IPS DF 4.7 (cell line): ENCODE measurements around the gene IL12RB1.

Experiments
- DNase-seq: peaks from one replicate; pipeline ENCODE4 v3.0.0-alpha.2; 2013; ENCODE audit warnings: low spot score; ENCODE audit errors: extremely low read depth

The IL12RB1 gene

DNA sequence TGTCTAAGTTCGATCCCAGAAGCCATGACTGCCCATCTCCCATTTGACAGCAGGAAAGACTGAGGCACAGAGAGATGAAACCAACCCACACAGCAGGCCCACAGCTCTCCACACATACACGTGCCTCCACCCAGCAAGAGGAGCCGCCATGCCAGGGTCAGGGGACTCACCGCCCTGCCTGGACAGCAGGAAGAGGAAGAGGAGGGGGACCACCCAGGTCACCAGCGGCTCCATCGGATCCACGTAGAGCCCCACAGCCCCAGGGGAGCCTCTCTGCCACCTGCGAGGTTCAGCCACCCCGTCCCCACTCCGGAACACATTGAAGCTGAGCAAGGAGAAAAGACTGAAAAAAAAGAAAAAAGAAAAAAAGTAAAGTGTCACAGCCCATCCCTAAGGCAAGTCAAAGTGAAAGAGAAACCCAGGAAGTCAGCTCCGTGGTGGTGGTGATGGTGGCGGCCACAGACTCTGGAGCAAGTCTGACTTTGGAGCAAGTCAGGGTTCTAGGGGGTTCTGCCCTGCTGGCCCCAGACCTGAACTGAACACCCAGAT lies at the start of gene IL12RB1:
TSS of gene IL12RB1 (minus strand) at position 345 of the 549 bp plus-strand sequence. CDS start at position 234, 111 bp downstream.
- no peak for DNase-seq

DNA sequence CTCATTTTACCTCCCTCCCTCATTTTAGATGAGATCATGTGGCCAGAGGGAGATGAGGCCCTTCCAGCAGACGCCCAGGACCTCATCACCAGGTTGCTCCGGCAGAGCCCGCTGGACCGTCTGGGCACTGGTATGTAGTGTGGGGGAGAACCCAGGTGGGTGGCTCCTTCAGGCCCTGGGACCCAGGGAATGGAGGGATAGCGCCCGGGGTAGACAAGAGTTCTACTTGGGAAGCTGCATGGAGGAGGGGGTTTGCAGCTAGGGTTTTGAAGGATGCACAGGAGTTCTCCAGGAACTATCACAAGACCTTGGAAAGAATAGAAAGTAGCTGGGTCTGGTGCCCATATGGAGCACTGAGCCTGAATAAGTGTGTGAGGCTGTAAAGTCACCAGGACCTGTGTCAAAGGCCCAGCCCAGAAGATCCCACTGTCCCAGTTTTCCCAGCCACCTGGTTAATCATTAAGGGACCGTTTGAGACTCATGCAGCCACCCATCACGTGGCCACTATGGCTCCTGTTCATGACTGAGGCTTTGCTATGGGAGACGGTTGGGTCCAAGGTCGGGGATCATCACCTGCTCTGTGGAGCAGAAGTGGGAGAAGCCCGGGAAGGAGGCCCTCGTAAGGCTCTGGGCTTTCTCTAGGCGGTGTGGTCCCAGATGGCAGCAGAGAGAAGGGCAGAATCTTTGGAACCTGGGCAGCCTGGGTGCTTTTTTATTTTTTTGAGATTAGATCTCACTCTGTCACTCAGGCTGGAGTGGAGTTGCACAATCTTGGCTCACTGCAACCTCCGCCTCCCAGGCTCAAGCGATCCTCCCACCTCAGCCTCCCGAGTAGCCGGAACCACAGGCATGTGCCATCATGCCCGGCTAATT lies 49.2 kb upstream of the IL12RB1 start:
- DNase-seq: no peak

DNA sequence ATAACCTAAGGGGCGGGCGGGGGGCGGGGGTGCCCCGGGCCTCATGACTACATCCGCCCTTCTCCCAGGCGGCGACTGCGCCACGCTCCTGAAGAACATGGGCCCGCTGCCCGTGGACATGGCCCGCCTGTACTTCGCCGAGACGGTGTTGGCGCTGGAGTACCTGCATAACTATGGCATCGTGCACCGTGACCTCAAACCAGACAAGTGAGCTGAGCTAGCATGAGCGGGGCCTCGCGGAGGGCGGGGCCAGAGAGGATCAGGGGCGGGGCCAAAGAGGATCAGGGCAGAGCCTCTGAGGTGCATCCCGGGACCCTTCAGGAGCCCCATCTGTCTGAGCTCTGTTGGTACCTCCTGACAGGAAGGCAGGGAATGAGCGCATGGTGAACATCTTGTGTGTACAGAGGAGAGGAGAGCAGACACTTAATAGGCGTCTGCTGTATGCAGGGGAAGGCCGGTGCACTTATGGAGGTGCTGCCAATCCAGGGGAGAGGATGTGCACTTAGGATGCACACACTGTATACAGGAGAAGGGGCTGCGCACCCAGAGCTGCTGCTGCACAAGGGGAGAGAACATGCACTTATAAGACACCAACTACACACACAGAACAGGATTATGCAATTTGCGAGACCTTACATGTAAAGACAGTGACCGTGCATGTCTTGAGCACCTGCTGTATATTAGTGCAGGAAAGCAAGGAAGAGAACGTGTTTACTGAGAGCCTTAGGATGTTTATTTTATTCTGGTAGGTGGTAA lies 45.3 kb upstream of the IL12RB1 start:
- no peak for DNase-seq

DNA sequence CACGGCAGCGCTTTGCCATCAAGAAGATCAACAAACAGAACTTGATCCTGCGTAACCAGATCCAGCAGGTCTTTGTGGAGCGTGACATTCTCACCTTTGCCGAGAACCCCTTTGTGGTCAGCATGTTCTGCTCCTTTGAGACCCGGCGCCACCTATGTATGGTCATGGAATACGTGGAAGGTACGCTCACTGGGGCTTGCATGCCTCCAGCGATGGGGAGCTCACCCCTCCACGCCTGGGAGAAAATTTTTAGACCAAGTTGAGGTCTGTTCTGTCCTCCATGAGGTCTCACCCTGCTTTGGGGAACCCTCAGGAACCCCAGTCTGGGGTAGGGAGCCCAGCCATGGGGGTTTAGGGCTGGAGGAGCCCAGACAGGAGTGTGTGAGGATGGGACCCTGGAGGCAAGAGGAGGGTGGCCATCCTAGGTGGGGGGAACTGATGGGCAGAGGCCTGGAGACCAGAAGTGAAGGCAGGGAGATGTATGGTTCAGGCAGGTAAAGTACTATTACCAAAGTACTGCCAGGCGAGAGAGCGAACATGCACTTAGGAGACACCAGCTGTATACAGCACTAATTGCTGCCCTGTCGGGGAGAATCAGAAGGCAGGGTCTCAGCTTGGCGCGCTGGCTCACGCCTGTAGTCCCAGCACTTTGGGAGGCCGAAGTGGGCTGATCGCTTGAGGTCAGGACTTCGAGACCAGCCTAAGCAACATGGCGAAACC lies 43.9 kb upstream of the IL12RB1 start:
- DNase-seq: no peak

DNA sequence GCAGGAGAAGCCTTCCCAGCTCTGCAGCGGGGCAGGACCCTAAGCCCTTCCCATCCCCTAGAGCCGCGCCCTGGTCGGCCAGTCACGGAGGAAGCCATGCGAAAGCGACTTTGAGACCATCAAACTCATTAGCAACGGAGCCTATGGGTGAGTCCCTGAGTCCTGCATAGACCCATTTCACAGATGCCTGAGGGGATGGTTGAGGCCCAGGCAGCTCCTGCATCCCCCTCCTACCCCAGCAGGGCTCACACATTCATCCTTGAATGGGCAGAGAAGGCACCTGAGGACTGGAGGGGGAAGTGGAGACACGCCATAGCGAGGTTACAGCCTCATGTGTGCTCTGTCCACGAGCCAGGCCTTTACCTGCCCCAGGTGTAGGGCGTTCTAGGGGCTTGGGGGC lies 42.1 kb upstream of the IL12RB1 start:
- no peak for DNase-seq

DNA sequence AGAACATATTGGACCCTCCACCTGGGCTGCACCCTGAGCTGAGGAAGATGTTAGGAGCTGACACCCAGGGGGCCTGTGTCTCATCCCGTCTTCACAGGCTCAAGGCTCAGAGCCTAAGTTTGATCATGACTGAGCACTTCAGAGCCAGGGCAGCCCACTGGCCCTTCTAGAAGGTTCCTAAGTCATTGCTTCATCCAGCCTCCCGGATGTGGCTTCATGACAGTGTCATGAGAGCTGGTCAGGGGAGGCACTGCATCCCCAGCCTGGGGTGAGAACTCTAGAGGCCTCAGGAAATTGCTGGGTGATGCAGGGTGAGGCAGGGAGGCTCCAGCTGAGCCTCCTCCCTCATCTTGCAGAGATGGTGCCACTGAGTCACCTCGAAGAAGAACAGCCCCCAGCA lies 41.3 kb upstream of the IL12RB1 start:
- no peak for DNase-seq

DNA sequence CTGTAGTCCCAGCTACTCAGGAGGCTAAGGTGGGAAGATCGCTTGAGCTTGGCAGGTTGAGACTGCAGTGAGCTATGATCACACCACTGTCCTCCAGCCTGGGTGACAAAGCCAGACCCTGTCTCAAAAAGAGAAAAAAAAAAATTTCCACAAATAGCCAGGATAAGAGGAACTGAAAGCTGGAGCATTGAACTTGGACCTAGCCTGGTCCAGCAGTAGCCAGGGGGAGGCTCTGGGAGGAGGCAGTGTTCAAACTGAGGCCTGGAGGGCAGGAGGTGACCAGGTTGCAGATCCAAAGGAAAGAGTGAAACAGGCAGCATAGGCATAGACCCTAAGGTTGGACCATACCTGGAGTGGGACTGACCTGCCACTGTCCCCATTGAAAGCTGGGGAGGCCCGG lies 39.4 kb upstream of the IL12RB1 start:
- no peak for DNase-seq

DNA sequence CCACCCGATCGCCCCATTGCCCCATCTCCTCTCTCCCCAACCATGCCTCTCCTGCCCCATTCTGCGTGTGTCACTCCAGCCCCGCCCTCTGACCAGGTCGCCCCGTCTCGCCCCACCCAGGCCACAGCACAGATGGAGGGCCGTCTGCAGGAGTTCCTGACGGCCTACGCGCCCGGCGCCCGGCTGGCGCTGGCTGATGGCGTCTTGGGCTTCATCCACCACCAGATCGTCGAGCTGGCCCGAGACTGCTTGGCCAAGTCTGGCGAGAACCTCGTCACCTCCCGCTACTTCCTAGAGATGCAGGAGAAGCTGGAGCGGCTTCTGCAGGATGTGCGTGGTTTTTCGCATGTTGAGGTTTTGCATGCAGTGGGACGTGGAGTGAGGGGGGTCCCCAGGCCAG lies 37.1 kb upstream of the IL12RB1 start:
- DNase-seq: no peak

DNA sequence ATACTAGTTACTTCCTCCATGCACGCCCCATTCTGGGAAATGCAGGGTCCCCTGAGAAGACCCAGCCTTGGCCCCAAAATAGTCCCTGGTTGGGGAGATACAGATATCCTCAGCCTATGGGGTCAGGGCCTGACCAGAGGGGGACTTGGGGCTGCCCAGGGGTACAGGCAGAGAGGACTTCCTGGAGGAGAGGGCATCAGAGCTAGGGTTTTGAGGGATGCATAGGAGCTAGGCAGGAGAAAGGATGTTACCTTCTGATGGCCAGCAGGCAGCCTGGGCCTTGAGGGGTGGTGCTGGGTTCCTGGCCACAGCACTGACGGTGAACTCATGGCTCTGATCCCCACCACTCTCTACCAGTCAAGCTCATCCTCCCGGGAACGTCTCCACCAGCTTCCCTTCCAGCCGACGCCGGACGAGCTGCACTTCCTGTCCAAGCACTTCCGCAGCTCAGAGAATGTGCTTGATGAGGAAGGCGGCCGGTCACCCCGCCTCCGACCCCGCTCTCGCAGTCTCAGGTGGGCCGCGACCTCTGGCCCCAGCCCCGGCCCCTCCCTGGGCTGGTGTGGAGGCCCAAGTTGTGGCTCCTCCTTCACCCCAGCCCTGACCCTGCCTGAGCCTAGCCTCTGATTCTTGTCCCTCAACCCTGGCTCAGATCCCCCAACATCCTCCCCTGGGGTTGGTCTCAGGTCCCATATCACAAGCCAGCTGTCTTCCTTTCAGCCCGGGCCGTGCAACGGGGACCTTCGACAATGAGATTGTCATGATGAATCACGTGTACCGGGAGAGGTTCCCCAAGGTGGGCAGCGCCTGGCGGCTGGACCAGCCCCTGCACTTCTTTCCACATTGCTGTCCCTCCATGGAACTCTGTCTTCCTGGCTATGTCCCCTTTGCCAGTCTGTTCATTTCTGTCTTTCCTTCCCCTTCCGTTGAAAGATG lies 36.4 kb upstream of the IL12RB1 start:
- DNase-seq: no peak

DNA sequence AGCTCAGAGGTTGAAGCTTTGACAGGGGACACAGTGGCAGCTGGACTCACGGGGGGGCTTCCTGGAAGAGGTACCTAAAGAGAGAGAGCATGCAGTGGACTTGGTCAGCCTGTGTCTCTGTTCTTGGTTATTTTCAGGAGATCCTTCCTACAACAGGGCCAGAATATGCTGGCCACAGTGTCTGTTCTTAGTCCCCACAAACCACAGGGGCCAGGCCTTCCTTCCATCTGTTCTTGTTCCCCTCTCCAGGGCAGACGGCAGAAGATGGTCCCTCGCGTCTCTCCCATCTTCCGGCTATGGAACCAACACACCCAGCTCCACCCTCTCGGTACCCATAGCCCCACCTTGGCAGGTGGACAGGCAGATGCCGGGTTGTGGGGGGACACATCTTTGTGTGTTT lies 35.7 kb upstream of the IL12RB1 start:
- DNase-seq: no peak

DNA sequence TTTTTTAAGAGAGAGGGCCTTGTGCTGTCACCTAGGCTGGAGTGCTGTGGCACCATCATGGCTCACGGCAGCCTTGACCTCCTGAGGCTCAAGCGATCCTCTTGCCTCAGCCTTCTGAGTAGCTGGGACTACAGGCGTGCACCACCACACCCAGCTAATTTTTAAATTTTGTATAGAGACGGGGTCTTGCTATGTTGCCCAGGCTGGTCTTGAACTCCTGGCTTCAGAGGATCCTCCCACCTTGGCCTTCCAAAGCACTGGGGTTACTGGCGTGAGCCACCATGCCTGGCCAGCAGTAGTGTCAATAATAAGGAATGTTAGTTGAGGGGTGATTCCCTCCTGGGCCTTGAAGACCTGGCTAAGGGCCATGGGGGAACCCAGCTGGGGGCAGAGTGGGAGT lies 34.4 kb upstream of the IL12RB1 start:
- DNase-seq: no peak

DNA sequence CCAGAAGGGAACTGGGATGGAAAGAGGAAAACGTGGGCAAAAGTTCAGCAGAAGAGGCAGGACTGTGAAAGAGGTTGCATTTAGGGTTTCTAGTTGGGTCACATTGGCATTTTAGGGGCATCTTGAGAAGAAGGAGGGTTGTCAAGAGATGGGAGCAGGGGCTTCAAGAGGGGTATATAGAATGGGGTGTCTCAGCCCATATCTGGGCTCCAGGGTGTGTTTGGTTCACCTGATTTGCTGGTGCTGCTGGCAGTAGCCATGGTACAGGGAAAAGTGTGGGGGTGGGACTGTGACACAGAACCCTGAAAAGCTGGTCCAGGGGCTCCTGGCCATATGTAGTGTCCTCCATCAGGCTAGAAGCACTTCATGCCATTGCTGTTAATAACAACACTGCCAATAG lies 33.4 kb upstream of the IL12RB1 start:
- DNase-seq: no peak

DNA sequence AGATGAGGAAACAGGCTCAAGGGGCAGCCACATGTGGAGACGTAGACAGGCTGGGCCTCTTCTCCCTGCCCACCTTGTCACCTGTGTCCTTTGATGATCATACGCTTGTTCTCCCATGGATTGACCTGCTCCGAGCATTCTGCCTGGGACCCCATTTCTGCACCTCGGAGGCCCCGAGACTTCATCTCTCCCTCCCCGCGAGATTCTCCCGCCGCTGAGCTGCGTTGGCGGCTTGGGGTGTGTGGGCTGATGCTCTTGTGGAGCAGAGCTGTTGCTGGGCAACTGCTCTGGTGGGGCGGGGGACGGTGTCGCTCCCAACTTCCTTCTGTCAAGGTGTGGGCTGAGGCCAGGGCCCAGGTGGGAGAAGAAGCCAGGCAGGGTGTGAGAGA lies 33.0 kb upstream of the IL12RB1 start:
- no peak for DNase-seq

DNA sequence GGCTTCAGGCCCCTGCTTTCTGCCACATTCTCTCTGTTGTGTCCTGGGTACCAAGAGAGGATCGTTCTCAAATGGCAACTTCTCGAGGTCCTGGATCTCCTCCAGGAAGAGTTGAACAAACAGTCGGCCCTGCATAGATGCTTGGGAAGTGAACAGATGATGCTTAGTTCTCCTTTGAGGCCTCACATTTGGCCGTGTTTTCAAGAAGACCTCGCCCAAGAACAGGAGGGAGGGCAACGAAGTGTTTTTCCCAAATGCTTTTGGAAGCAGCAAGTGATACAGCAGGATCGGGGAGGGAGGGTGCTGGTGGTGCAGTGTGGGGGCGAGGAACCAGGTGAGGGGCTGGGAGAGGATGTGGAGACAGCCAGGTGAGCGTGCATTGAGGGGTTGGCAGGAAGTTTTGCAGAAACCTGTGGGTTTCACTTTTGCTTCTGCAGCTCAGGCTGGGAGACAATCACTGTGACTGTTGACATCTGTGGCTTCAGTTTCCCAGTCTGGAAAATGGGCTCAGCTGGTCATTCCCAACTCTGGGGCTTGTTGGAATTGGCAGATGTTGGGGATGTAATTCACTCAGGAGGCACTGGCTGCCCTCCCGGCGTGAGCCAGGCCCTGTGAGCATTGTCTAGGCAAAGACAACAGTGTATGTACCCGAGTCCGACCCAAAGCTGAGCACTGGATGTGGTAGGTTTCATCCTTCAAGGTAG lies 32.4 kb upstream of the IL12RB1 start:
- no peak for DNase-seq

DNA sequence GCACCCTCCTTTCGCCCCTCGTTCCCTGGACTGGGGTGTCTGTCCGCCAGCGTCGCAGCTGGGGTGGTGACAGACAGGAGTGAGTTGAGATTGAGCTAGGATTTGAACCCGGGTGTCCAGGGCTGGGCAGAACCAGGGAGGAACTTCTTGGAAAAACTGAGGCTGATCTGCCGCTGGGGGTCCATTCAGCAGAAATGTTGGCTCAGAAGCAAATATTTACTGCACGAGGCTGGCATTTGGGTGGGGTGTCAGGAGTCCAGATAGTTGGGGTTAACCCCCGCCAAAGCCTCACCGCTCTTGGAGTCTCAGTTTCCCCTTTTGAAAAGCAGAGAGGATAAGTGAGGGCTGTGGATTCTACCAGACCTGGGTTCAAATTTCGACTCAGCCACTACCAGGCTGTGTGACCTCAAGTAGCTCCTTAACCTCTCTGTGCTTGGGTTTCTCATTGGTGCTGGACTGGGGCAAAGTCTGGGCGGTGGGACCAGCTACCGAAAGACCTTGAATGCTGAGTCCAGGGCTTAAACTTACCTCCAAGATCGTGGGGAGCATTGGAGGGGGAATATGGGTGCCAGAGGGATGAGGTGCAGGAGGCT lies 31.8 kb upstream of the IL12RB1 start:
- no peak for DNase-seq

DNA sequence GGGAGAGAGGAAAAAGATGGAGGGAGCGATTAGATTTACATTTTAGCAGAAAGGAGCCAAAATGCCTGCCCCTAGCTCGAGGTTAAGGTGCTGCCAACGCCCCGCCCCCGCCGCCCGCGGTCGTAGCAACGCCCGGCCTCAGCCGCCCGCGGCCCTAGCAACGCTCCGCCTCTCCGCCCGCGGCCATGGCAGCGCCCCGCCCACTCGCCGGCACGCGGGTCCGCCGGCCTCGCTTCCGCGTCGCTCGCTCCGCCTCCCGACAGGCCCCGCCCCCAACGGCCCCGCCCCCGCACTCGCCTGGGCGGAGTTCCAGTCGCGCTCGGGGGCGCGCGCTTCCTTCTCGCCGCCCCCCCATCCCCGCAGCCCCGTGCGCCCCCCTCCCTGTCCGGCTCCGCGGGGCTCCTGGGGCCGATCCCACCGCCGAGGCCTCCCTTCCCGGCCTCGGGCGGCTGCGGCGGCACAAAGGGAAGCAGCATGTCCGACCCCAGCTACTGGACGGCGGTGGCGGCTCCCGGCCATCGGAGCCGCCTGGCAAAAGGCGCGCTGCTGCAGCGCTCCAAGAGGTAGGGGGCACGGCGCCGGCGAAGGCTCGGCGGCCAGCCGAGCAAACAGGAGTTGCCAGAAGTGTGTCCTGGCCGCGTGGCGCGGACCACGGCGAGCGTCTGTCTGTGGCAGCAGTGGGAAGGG lies 31.1 kb upstream of the IL12RB1 start:
- no peak for DNase-seq

DNA sequence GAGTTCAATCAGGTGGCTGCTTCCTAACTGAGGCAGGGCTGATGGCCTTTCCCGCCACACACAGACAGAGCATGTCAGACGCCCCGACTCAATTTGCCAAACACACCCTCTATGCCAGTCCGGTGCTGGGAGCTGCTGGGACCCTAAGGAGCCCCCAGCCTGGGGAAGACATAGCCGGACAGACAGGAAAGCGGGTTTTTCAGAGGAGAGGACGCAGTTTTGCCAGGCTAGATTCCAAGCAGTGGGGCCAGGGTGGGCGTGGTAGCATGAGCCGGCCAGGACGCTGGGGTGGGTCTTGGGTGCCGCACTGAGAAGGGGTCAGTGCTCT lies 30.6 kb upstream of the IL12RB1 start:
- no peak for DNase-seq

DNA sequence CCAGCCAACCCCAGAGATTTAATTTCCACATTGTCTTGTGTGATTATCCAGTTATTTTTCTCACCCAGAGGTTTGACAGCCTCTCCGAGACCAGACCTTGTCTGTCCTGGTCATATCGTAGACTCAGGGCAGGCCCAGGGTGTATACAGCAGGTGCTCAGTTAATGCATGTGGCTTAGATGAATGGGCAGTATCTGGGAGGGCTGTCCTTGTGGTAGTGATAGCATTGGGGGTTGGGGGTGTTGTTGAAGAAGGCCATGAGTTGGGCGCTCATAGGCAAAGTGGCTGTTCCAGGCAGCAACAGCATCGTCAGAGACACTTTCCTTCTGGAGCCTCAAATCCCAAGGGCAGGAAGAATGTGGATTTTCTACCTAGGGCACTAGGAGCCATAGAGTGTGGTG lies 27.7 kb upstream of the IL12RB1 start:
- no peak for DNase-seq

DNA sequence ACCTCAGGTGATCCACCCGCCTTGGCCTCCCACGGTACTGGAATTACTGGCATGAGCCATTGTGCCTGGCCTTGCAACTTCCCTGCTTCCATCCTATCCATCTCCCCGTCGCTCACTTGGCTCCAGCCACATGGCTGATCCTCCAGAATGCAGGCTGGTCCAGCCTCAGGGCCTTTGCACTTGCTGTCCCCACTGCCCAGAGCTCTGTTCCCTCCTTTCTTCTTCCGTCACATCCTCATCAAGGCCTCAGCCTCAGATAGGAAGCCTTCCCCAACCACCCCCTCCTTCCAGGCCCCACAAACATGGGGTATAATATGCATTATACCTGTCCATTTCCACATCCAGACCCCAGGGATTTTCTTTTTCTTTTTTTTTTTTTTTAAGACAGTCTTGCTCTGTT lies 27.1 kb upstream of the IL12RB1 start:
- no peak for DNase-seq
